ENCODE results near the gene PHACTR1. TPM values are rescaled to one million over a fixed set of nuclear protein-coding genes. Genes with fewer than 3 reads are reported as not detected.

The PHACTR1 gene
- total RNA-seq, 4 donors from 2014 or later, result 1.2 to 3.2 (median 1.6) TPM; not detected in 1

- in situ Hi-C loops (cut with MboI; ENCODE audit: low pct_ligation_motif_present in 1 of 4, low pct_unique_long_range_greater_than_20kb in 1 of 4, low sequenced_read_pairs in 3 of 4), result no loop called here
- WGBS, 2 donors (ENCODE audit: low coverage in 1 of 2), result 70 to 75% methylated on average over 3 of the region's 3 CpGs
- TF ChIP-seq POLR2A (IDR thresholded peaks at IDR 0.05) (no peak), EP300 (IDR thresholded peaks at IDR 0.05; ENCODE audit: low read depth) (no peak), POLR2AphosphoS5 (IDR thresholded peaks at IDR 0.05) (no peak)
- TF ChIP-seq, protein P1, sequence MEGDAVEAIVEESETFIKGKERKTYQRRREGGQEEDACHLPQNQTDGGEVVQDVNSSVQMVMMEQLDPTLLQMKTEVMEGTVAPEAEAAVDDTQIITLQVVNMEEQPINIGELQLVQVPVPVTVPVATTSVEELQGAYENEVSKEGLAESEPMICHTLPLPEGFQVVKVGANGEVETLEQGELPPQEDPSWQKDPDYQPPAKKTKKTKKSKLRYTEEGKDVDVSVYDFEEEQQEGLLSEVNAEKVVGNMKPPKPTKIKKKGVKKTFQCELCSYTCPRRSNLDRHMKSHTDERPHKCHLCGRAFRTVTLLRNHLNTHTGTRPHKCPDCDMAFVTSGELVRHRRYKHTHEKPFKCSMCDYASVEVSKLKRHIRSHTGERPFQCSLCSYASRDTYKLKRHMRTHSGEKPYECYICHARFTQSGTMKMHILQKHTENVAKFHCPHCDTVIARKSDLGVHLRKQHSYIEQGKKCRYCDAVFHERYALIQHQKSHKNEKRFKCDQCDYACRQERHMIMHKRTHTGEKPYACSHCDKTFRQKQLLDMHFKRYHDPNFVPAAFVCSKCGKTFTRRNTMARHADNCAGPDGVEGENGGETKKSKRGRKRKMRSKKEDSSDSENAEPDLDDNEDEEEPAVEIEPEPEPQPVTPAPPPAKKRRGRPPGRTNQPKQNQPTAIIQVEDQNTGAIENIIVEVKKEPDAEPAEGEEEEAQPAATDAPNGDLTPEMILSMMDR (IDR thresholded peaks at IDR 0.05), result no peak
Observed at GRCh38 chr6:12766365-12766764, 49.8 kb downstream of the PHACTR1 start.

GRCh38 chr6:12767016-12767415, 50.4 kb downstream of the PHACTR1 start:
- Histone ChIP-seq H3K4me3 (no peak overlapping the region), H3K9me3 (no peaks in the 10 kb centered on the region), H3K27ac (no peak overlapping the region), H3K4me1 (no peaks in the 10 kb centered on the region), H3K36me3 (no peaks in the 10 kb centered on the region), H3K27me3 (no peaks in the 10 kb centered on the region)
- in situ Hi-C loops (cut with MboI; ENCODE audit: low pct_ligation_motif_present in 1 of 4, low pct_unique_long_range_greater_than_20kb in 1 of 4, low sequenced_read_pairs in 3 of 4), result no loop called here
- intact Hi-C loops (cut with DNase I; ENCODE audit: low total_unique reads), result no loop called here
- TF ChIP-seq POLR2AphosphoS5 (IDR thresholded peaks at IDR 0.05), result no peak
- no peak for DNase-seq
- WGBS, 2 donors (ENCODE audit: low coverage in 1 of 2), result 93 to 100% methylated on average over 3 of the region's 3 CpGs

More at GRCh38 chr6:12766365-12766764, 49.8 kb downstream of the PHACTR1 start:
- Histone ChIP-seq H3K9me3 (no peaks in the 10 kb centered on the region), H3K36me3 (no peaks in the 10 kb centered on the region), H3K27ac (no peak overlapping the region), H3K27me3 (no peaks in the 10 kb centered on the region), H3K4me3 (no peak overlapping the region), H3K4me1 (no peaks in the 10 kb centered on the region)
- no peak for DNase-seq
- intact Hi-C loops (cut with DNase I; ENCODE audit: low total_unique reads), result no loop called here

DNA sequence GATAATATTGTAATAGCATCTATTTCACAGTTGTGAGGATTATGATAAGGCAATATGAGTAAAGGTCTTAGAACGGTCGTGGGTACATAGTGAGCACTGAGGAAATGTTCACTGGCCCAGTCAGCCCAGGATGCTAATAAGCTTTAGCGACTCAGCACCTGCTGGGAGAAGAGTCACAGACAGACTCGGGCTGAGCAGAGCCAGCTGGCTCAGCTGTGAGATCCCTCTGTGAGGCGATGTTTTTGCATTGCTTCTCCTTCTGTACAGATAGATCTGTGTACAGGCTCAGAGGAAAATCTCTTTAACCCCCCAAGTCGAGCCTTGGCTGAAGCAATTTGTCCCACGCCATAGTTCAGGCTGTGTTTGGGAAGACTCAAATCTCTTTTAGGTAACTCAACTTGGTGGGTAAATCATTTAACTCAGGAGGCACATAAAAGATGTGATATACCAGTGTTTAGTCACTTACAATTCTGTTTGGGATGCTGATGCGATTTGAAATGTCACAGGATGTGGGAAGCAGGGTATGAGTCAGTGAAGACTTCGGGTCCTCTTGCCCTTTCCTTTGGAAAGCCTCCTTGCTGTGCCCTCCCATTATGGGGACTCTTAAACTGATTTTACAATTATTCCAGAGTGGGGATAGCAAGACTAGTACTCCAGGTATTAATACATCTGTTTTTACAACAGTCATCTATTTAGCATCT, 53.1 kb downstream of the PHACTR1 start:
- intact Hi-C loops (cut with DNase I; ENCODE audit: low total_unique reads), result no loop called here
- Histone ChIP-seq H3K9me3 (no peaks in the 10 kb centered on the region), H3K36me3 (no peaks in the 10 kb centered on the region), H3K27ac (no peak overlapping the region), H3K27me3 (no peaks in the 10 kb centered on the region), H3K4me1 (no peaks in the 10 kb centered on the region), H3K4me3 (no peak overlapping the region)
- TF ChIP-seq EP300 (IDR thresholded peaks at IDR 0.05; ENCODE audit: low read depth), result no peak
- TF ChIP-seq, protein P1 (IDR thresholded peaks at IDR 0.05), result no peak
- TF ChIP-seq POLR2AphosphoS5 (IDR thresholded peaks at IDR 0.05), result no peak
- no peak for TF ChIP-seq POLR2A (IDR thresholded peaks at IDR 0.05)
- in situ Hi-C loops (cut with MboI; ENCODE audit: low pct_ligation_motif_present in 1 of 4, low pct_unique_long_range_greater_than_20kb in 1 of 4, low sequenced_read_pairs in 3 of 4), result no loop called here
- DNase-seq, result no peak
- 52 to 60% methylated on average over 6 to 9 of the region's 9 CpGs for WGBS, 2 donors (ENCODE audit: low coverage in 1 of 2)

GRCh38 chr6:12772416-12772815, 55.8 kb downstream of the PHACTR1 start:
- no peak for TF ChIP-seq POLR2A (IDR thresholded peaks at IDR 0.05)
- TF ChIP-seq, protein P1 (IDR thresholded peaks at IDR 0.05), result no peak
- TF ChIP-seq POLR2AphosphoS5 (IDR thresholded peaks at IDR 0.05), result no peak
- no peak for TF ChIP-seq EP300 (IDR thresholded peaks at IDR 0.05; ENCODE audit: low read depth)
- Histone ChIP-seq H3K27me3 (no peaks in the 10 kb centered on the region), H3K4me1 (no peaks in the 10 kb centered on the region), H3K27ac (no peak overlapping the region), H3K4me3 (no peak overlapping the region), H3K36me3 (no peaks in the 10 kb centered on the region), H3K9me3 (no peaks in the 10 kb centered on the region)
- WGBS, 2 donors (ENCODE audit: low coverage in 1 of 2), result 72 to 88% methylated on average over 2 to 3 of the region's 3 CpGs
- in situ Hi-C loops (cut with MboI; ENCODE audit: low pct_ligation_motif_present in 1 of 4, low pct_unique_long_range_greater_than_20kb in 1 of 4, low sequenced_read_pairs in 3 of 4) (no loop called here), intact Hi-C loops (cut with DNase I; ENCODE audit: low total_unique reads) (no loop called here)
- DNase-seq, result no peak

DNA sequence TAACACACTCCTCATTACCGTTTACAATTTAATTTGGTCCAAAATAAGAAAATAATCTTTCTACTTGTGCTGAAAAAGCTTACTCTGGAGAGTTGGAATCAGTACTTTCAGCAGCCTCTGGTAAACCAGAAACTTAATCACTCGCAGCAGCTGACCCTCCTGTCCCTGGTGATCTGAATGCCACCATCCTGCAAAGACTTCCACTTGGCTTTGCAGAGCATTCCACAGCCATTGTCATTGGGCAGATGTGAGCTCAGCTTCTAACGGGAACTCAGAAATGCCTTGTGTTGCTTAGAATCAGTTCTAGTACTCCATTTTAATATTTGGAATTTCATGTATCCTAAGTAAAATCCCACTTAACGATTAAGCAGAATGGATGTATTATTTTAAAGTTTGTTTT, 59.7 kb downstream of the PHACTR1 start:
- H3K27me3 ChIP-seq, result no peaks in the 10 kb centered on the region
- no peaks in the 10 kb centered on the region for H3K9me3 ChIP-seq
- in situ Hi-C loops (cut with MboI; ENCODE audit: low pct_ligation_motif_present in 1 of 4, low pct_unique_long_range_greater_than_20kb in 1 of 4, low sequenced_read_pairs in 3 of 4) (no loop called here), intact Hi-C loops (cut with DNase I; ENCODE audit: low total_unique reads) (no loop called here)
- 60 to 81% methylated on average over 3 to 4 of the region's 4 CpGs for WGBS, 2 donors (ENCODE audit: low coverage in 1 of 2)
- H3K36me3 ChIP-seq, result no peaks in the 10 kb centered on the region
- H3K4me3 ChIP-seq, result no peak overlapping the region
- no peak for DNase-seq
- H3K4me1 ChIP-seq, result no peaks in the 10 kb centered on the region
- TF ChIP-seq POLR2A (IDR thresholded peaks at IDR 0.05) (no peak), EP300 (IDR thresholded peaks at IDR 0.05; ENCODE audit: low read depth) (no peak), POLR2AphosphoS5 (IDR thresholded peaks at IDR 0.05) (no peak)
- TF ChIP-seq, protein P1 (IDR thresholded peaks at IDR 0.05), result no peak
- no peak overlapping the region for H3K27ac ChIP-seq
